Esophagus squamous epithelium (tissue), 4 donors: ENCODE results near the gene DNAJB8.

Experiments used
- CTCF ChIP-seq, 6 experiments: fragments of 450-650 bp in 4 of 6; fragments of 200-600 bp in 2 of 6; sonication (generic) in 2 of 6; IDR thresholded peaks; one replicate each; pipeline ENCODE4 v1.5.1; 2016 to 2019; ENCODE audit warnings: antibody characterized with exemption in 6 of 6, mild to moderate bottlenecking in 4 of 6, moderate library complexity in 4 of 6
- POLR2A ChIP-seq, 4 donors: fragments of 450-650 bp; IDR thresholded peaks; one replicate each; pipeline ENCODE4 v1.6.1; 2017; ENCODE audit warnings: antibody characterized with exemption in 4 of 4, mild to moderate bottlenecking in 4 of 4, moderate library complexity in 3 of 4

GRCh38 chr3:128476659-128477058 lies 10.0 kb upstream of the DNAJB8 start:
- no peak for TF ChIP-seq CTCF (IDR thresholded peaks at IDR 0.05)
- TF ChIP-seq POLR2A (IDR thresholded peaks at IDR 0.05): no peak
